Upper lobe of left lung (tissue), 6 donors: ENCODE measurements around the gene MACROD2. TPM values are rescaled to one million over a fixed set of nuclear protein-coding genes. Genes with fewer than 3 reads are reported as not detected.
A peak's percentile ranks its signal among the peaks of the same experiment; 100 is the strongest.

ENCODE experiments used
- ATAC-seq, 2 donors: fragments of 200-7000 bp; cut with Tn5 transposase; one replicate each; pipeline ENCODE4 v1.9.1; 2022; ENCODE audit warnings: mild to moderate bottlenecking in 2 of 2, moderate library complexity in 2 of 2; ENCODE audit not compliant: low FRiP score in 2 of 2
- DNase-seq, 2 donors: peaks; one replicate each; pipeline ENCODE4 v3.0.0-alpha.2; 2019 to 2020
- H3K27ac ChIP-seq, 4 donors: fragments of 200-600 bp; sonication (generic); one replicate each; pipeline ENCODE4 v1.5.1; 2016 to 2019
- H3K27me3 ChIP-seq, 4 donors: fragments of 200-600 bp; sonication (generic); one replicate each; pipeline ENCODE4 v1.5.1; 2017 to 2019
- H3K36me3 ChIP-seq, 4 donors: fragments of 200-600 bp; sonication (generic); one replicate each; pipeline ENCODE4 v1.5.1; 2016 to 2019
- H3K4me1 ChIP-seq, 4 donors: fragments of 200-600 bp; sonication (generic); one replicate each; pipeline ENCODE4 v1.5.1; 2018 to 2019
- H3K4me3 ChIP-seq, 4 donors: fragments of 200-600 bp; sonication (generic); one replicate each; pipeline ENCODE4 v1.5.1; 2017 to 2019; ENCODE audit warnings: mild to moderate bottlenecking in 2 of 4, moderate library complexity in 1 of 4
- H3K9me3 ChIP-seq, 4 donors: fragments of 200-600 bp; sonication (generic); one replicate each; pipeline ENCODE4 v1.5.1; 2018 to 2019
- EP300 ChIP-seq, 4 donors: sonication (generic); formaldehyde crosslinking; IDR thresholded peaks; one replicate each; pipeline ENCODE4 v1.5.1; 2017; ENCODE audit warnings: antibody characterized with exemption in 4 of 4, control low read depth in 2 of 4
- POLR2A ChIP-seq, 4 donors: fragments of 450-650 bp; IDR thresholded peaks; one replicate each; pipeline ENCODE4 v1.5.1; 2016 to 2017; ENCODE audit warnings: antibody characterized with exemption in 4 of 4, mild to moderate bottlenecking in 2 of 4
- POLR2AphosphoS5 ChIP-seq, 2 donors: sonication (generic); formaldehyde crosslinking; IDR thresholded peaks; one replicate each; pipeline ENCODE4 v1.5.1; 2017; ENCODE audit warnings: antibody characterized with exemption in 2 of 2
- WGBS, 2 donors: methylation state at CpG; one replicate each; pipeline ENCODE4 v1.1.5; 2017 to 2018; 5-methylcytosine and 5-hydroxymethylcytosine counted together
- total RNA-seq, 6 donors: library from RNA; depleted of rRNA in 4 of 6; stranded (reverse); fragments of >200 nt in 4 of 6; gene quantifications; one replicate each; pipeline versions ENCODE4 v1.1.0 to v1.2.1, GENCODE V29; 2016 to 2021
- TF ChIP-seq, protein P1 (sequence below), 6 experiments: fragments of 450-650 bp in 4 of 6; fragments of 200-600 bp in 2 of 6; sonication (generic) in 2 of 6; IDR thresholded peaks; one replicate each; pipeline ENCODE4 v1.5.1; 2016 to 2019; ENCODE audit warnings: antibody characterized with exemption in 6 of 6
- donor health status: DM: no; HTN: no; CAD: no; lungs with moderate emphysema.
- donor health status: DM: no; HTN: yes; CAD: no; lungs with severe emphysema.

The MACROD2 gene
- total RNA-seq, 6 donors from 2014 or later, result 20.7 to 84.3 (median 36.3) TPM

DNA sequence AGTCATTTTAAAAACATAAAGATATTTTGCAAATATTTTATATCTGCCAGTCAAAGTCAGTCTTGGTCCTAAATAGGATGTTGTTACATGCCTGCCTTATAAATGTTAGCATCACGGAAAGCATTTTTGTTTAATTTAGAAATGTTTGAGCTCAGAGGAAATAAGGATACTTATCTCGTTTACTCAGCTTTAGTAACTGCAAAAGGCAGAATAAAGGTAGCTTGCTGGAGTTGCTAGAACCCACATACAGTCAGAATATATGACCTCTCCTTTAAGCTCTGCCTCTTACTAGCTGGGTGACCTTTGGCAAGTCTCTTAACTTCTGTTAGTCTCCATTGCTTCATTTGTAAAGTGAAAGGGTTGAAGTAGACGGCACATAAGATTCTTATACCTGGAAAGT, 1710.7 kb downstream of the MACROD2 start:
- WGBS, 2 donors, result 46 to 57% methylated on average over 3 of the region's 3 CpGs
- no peak overlapping the region for H3K4me3 ChIP-seq
- no peaks in the 10 kb centered on the region for H3K27me3 ChIP-seq
- H3K4me1 ChIP-seq, result no peaks in the 10 kb centered on the region
- no peak for DNase-seq
- ATAC-seq, result no peak
- no peak for TF ChIP-seq EP300 (IDR thresholded peaks at IDR 0.05)
- TF ChIP-seq, protein P1, sequence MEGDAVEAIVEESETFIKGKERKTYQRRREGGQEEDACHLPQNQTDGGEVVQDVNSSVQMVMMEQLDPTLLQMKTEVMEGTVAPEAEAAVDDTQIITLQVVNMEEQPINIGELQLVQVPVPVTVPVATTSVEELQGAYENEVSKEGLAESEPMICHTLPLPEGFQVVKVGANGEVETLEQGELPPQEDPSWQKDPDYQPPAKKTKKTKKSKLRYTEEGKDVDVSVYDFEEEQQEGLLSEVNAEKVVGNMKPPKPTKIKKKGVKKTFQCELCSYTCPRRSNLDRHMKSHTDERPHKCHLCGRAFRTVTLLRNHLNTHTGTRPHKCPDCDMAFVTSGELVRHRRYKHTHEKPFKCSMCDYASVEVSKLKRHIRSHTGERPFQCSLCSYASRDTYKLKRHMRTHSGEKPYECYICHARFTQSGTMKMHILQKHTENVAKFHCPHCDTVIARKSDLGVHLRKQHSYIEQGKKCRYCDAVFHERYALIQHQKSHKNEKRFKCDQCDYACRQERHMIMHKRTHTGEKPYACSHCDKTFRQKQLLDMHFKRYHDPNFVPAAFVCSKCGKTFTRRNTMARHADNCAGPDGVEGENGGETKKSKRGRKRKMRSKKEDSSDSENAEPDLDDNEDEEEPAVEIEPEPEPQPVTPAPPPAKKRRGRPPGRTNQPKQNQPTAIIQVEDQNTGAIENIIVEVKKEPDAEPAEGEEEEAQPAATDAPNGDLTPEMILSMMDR (IDR thresholded peaks at IDR 0.05), result no peak
- no peak for TF ChIP-seq POLR2A (IDR thresholded peaks at IDR 0.05)
- no peak for TF ChIP-seq POLR2AphosphoS5 (IDR thresholded peaks at IDR 0.05)
- H3K36me3 ChIP-seq, result no peaks in the 10 kb centered on the region
- H3K27ac ChIP-seq, result no peak overlapping the region
- no peaks in the 10 kb centered on the region for H3K9me3 ChIP-seq

GRCh38 chr20:15706719-15707118, 1711.4 kb downstream of the MACROD2 start:
- Histone ChIP-seq H3K4me1 (no peaks in the 10 kb centered on the region), H3K36me3 (no peaks in the 10 kb centered on the region), H3K4me3 (no peak overlapping the region), H3K9me3 (no peaks in the 10 kb centered on the region), H3K27ac (no peak overlapping the region), H3K27me3 (no peaks in the 10 kb centered on the region)
- ATAC-seq (no peak), DNase-seq (no peak)
- TF ChIP-seq, protein P1 (IDR thresholded peaks at IDR 0.05), result no peak
- TF ChIP-seq EP300 (IDR thresholded peaks at IDR 0.05) (no peak), POLR2AphosphoS5 (IDR thresholded peaks at IDR 0.05) (no peak), POLR2A (IDR thresholded peaks at IDR 0.05) (no peak)

DNA sequence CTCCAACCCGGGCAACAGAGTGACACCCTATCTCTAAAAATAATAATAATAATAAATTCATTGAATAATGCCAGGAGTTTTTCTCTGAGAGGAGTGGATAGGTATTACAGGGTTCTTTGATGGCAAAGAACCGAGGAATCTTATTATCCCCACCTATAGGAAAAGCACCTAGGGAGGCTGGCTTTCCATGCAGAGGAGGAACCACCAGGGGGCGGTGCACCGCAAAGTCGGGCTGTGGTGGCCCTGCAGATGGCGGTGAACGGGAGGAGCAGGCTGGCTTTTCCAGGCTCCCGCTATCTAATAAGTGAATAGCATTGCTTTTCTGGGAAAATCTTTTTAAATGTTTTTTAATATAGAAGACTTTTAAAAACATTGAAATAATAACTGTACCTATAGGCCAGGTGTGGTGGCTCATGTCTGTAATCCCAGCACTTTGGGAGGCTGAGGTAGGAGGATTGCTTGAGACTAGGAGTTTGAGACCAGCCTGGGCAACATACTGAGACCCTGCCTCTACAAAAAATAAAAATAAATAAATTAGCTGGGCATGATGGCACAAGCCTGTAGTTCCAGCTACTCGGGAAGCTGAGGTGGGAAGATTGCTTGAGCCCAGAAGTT, 1713.8 kb downstream of the MACROD2 start:
- DNase-seq, result peak in 1 of 2 donors; percentile 71
- TF ChIP-seq EP300 (IDR thresholded peaks at IDR 0.05), result no peak
- TF ChIP-seq, protein P1 (IDR thresholded peaks at IDR 0.05), result peak in 5 of 6 experiments; percentile 19 to 39 (median 24)
- no peak for TF ChIP-seq POLR2AphosphoS5 (IDR thresholded peaks at IDR 0.05)
- no peak for TF ChIP-seq POLR2A (IDR thresholded peaks at IDR 0.05)
- peak in 1 of 2 donors; percentile 46 for ATAC-seq
- Histone ChIP-seq H3K27me3 (no peaks in the 10 kb centered on the region), H3K4me3 (no peak overlapping the region), H3K36me3 (no peaks in the 10 kb centered on the region), H3K27ac (no peak overlapping the region), H3K4me1 (no peaks in the 10 kb centered on the region), H3K9me3 (no peaks in the 10 kb centered on the region)
- 66% methylated on average over 9 of the region's 9 CpGs for WGBS, 2 donors

GRCh38 chr20:15710636-15711035, 1715.3 kb downstream of the MACROD2 start:
- Histone ChIP-seq H3K4me1 (no peaks in the 10 kb centered on the region), H3K27ac (no peak overlapping the region), H3K9me3 (no peaks in the 10 kb centered on the region), H3K36me3 (no peaks in the 10 kb centered on the region), H3K27me3 (no peaks in the 10 kb centered on the region), H3K4me3 (no peak overlapping the region)
- 81 to 83% methylated on average over 5 of the region's 5 CpGs for WGBS, 2 donors
- ATAC-seq (no peak), DNase-seq (no peak)
- TF ChIP-seq POLR2A (IDR thresholded peaks at IDR 0.05), result no peak
- TF ChIP-seq POLR2AphosphoS5 (IDR thresholded peaks at IDR 0.05), result no peak
- TF ChIP-seq EP300 (IDR thresholded peaks at IDR 0.05), result no peak
- TF ChIP-seq, protein P1 (IDR thresholded peaks at IDR 0.05), result no peak

GRCh38 chr20:15711177-15711576, 1715.9 kb downstream of the MACROD2 start:
- WGBS, 2 donors, result 82 to 90% methylated on average over 7 of the region's 7 CpGs
- DNase-seq (no peak), ATAC-seq (no peak)
- no peaks in the 10 kb centered on the region for H3K4me1 ChIP-seq
- no peak overlapping the region for H3K27ac ChIP-seq
- no peaks in the 10 kb centered on the region for H3K36me3 ChIP-seq
- no peaks in the 10 kb centered on the region for H3K9me3 ChIP-seq
- TF ChIP-seq POLR2A (IDR thresholded peaks at IDR 0.05), result no peak
- TF ChIP-seq, protein P1 (IDR thresholded peaks at IDR 0.05), result no peak
- TF ChIP-seq POLR2AphosphoS5 (IDR thresholded peaks at IDR 0.05), result no peak
- no peak for TF ChIP-seq EP300 (IDR thresholded peaks at IDR 0.05)
- H3K4me3 ChIP-seq, result no peak overlapping the region
- no peaks in the 10 kb centered on the region for H3K27me3 ChIP-seq
